NK-92 (cell line): ENCODE data around the gene HARBI1.

Experiments
- DNase-seq: peaks from one replicate; lab custom pipeline; 2025; ENCODE audit not compliant: unreplicated experiment; lab: John Stamatoyannopoulos, UW

HARBI1 gene

DNA sequence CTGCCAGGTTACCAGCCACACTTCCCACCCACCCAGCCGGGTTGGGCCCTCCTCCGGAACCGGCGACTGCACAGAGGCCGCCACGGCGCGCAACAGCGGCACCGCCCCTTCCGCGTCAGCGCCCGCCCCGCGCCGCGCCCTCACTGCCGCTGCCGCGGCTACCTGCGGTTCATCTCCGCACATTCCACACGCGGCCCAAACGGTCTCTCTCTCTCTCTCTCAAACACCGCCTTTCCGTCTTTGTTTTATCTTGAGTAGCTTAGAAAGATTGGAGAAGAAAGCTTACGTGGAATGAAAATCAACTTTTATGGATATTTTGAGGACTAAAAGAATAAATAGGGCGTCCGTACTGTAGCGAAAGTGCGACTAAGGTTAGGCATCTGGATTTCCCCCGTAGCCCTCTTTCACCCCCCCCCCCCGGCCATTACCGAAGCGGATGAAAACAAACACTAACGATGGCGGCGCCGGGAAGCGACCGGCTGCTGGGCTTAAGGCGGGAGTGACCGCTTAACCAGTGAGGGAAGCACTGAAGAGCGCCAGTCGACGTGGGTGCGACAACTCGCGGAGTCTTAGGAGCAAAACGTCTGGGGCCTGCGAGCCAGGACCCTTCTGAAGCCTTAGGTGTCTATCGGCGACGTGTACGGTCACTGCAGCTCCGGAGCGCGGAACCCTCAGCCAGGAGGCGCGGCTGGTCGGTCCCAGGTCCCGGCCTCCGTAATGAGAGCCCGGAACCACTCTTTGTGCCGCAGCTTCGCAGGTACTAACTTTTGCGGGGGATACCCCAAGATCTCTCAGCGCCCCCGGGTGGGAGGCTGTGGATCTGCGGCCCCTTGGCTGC, at the start of gene HARBI1, which contains the start of gene ATG13:
TSS of gene HARBI1 (minus strand) at position 94 of the 838 bp plus-strand sequence. CDS start 990 bp downstream, outside the sequence.
TSS of gene ATG13 (plus strand) at position 420 of the 838 bp plus-strand sequence. CDS start 26,739 bp downstream, outside the sequence.
- DNase-seq: peak; percentile 31

GRCh38 chr11:46666516-46666915, 49.5 kb upstream of the HARBI1 start:
- no peak for DNase-seq

DNA sequence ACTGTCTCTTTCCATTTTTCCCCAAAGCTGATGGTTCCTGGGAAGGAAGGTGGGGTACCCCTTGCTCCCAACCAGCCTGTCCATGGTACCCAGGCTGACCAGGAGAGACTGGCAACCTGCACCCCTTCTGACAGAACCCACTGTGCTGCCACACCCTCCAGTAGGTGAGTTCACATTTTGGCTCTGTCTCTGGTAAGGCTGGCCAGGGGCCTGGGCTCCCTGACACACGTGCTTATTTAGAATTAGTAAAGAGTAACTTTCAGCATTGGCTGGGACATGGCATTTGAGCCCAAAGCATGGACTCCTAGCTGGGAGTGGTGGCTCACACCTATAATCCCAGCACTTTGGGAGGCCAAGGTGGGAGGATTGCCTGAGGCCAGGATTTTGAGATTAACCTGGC, 48.3 kb upstream of the HARBI1 start:
- no peak for DNase-seq

GRCh38 chr11:46664612-46665011, 47.6 kb upstream of the HARBI1 start:
- no peak for DNase-seq

DNA sequence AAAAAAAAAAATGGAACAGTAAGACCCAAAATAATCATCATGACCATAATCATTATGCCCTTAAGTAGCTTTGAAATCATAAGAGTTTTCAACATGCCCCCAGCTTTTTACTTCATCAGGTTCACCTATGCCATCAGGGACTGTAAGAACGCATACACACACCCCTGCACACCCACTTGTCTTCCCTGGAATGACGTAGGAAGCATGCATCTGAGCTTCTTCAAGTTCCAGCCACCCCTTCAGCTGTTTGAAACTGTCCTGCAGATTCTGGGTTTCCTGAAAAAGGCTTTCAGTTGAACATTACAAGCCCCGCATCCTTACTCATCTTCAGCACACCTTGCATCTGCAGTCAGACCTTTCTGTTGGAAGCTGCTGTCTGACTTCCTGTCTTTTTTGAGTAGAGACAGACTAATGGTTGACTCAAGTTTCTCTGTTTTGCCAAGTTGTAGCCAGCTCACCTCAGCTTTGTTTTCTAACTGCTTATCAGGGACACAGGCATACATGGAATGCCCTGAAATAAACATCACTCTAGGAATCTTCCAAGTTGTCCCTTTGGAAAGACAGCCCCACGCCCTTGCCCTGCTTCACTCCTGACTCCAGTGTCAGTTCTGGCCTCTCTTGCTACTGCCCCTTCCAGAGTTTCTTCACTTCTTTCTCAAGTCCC, 46.4 kb upstream of the HARBI1 start:
- no peak for DNase-seq

- DNase-seq: no peak
Measured at GRCh38 chr11:46662366-46662765, 45.3 kb upstream of the HARBI1 start.

GRCh38 chr11:46661836-46662235, 44.8 kb upstream of the HARBI1 start:
- DNase-seq: no peak

DNA sequence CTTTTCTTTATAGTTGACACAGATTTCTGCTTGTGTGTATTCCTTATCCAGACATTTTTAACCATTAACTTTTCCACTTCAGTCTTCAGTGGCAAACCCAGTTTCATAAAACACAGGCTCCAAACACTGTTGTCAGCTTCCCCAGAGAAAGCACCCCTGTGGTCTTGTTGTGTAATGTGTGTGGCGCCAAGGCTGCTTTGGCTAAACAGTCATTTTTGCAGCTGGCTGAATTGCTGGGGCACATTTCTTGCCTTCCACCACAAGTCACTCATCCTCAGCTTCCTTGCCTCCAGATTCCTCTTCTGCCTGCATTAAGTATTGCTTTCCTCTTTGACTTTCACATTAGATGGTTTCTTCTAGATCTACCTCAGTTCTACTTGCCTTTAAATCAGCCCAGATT, 42.9 kb upstream of the HARBI1 start:
- DNase-seq: no peak

DNA sequence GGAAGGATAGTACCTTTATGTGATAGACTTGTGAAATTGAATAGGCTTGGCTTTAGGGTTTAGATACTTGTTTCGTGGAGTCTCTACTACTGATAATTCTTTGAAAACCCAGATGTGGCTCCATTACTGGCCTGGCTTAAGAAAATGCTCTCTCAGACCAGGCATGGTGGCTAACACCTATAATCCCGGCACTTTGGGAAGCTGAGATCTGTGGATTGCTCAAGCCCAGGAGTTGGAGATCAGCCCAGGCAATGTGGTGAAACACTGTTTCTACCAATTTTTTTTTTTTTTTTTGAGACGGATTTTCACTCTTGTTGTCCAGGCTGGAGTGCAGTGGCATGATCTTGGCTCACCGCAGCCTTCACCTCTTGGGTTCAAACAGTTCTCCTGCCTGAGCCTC, 41.2 kb upstream of the HARBI1 start:
- no peak for DNase-seq

GRCh38 chr11:46657186-46657585, 40.2 kb upstream of the HARBI1 start:
- DNase-seq: no peak

DNA sequence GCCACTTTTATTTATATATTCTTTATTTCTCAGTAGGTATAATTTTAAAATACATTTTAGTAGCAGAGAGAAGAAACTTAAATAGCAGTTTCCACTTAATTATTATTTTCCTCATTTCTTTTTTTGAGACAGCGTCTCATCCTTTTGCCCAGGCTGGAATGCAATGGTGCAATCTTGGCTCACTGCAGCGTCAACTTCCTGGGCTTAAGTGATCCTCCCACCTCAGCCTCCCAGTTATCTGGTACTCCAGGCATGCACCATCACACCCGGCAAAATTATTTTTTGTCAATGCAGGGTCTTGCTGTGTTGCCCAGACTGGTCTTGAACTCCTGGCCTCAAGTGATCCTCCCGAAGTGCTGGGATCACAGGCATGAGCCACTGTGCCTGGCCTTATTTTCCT, 38.6 kb upstream of the HARBI1 start:
- no peak for DNase-seq

DNA sequence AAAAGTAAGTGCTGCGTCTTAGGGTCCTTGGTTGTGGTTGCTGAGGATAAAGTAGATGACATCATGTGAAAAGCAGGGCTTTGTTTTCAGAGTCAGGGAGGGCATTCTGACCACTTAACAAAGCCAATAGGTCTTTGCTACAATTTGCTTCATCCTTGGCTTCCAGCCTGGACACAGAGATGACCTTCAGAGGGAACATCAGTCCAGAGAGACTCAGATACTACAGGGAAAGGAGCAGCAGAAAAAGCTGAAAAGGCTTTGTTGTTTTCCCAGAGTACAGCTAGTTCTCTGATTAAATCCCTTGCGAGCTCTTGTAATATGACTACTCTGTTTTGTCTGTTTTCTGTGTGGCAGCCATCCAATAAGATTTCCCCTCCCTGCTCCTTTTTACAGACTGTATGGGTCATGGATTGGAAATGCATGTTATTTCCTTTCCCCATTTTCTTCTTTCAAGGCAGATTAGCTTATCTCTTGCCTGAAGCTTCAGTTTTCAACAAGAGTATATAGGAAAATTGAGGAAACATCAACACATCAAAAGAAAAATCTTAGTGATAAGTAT, 32.2 kb upstream of the HARBI1 start:
- no peak for DNase-seq

- DNase-seq: no peak
Measured at GRCh38 chr11:46643986-46644385, 27.0 kb upstream of the HARBI1 start.

DNA sequence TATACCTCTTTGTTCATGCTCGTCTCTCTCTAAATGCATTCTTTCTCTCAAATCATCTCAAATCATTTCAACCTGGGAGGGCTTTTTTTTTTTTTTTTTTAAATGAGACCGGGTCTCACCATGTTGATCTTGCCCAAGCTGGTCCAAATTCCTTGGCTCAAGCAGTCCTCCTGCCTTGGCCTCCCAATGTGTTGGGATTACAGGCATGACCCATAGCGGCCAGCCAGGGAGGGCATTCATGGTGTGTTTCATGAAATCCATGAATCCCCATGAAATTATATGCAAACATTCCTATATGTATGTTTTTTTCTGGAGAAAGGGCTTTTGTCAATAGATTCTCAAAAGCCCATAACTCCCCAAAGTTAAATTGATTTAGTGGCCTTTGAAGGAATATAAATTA, 26.5 kb upstream of the HARBI1 start:
- no peak for DNase-seq

DNA sequence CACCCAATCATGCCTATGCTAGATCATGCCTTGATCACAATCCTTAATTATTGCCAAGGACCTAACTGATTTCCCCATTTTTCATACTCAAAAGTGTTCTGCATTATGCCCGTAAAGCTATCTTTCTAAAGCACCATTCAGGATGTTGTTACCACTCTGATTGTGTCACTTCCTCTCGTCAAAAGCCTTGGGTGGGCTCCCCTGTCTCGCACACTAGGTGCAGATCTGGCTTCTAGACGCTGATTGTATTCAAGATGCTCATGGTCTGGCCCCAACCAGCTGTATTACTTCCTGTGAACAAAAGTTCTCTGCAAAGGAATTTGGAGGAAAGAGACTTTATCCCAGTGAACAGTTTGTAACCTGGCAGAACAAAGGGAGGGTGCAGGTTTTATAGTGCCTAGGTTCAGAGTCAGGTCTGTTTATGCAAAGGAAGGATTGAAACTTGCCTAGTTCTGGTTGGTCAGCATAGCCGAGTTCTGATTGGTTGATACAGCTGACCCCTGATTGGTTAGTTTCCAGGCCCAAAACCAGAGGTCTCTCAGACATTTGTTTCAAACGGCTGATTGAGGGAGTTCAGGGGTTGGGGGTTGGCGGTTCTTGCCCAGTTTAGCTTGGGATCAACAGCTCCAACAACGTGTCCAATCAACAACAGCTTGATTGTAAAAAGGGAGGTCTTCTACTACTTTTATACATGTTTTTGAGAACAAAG, 25.8 kb upstream of the HARBI1 start:
- no peak for DNase-seq

GRCh38 chr11:46641639-46642038, 24.6 kb upstream of the HARBI1 start:
- DNase-seq: no peak

DNA sequence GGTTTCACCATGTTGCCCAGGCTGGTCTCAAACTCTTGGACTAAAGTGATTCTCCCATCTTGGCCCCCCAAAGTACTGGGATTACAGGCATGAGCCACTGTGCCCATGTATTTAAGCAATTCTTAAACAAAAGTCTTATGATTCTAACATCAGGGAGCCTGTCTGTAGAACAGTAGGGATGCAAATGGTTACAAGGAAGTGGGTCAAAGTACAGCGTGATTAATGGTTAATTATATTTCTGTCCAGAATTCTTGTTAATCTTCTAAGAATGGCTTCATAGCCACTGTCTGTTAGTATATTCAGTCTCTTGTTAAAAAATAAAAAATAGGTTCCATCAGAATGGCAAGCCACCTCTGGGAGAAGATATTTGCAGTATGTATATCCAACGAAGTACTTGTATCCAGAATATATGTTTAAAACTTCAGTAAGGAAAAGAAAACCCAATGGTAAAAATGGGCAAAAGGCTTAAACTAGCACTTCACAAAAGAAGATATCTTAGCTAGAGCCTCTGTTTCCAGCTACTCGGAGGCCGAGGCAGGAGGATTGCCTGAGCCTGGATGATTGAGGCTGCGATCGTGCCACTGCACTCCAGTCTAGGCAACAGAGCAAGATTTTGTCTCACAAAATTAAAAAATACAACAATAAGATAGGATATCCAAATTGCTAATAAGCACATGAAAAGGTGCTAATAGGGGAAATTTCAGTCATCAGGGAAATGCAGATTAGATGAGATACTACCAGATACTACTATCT, 23.2 kb upstream of the HARBI1 start:
- DNase-seq: no peak

- no peak for DNase-seq
Measured at GRCh38 chr11:46639197-46639839, 22.3 kb upstream of the HARBI1 start.

- DNase-seq: no peak
Measured at GRCh38 chr11:46637546-46637945, 20.5 kb upstream of the HARBI1 start.

DNA sequence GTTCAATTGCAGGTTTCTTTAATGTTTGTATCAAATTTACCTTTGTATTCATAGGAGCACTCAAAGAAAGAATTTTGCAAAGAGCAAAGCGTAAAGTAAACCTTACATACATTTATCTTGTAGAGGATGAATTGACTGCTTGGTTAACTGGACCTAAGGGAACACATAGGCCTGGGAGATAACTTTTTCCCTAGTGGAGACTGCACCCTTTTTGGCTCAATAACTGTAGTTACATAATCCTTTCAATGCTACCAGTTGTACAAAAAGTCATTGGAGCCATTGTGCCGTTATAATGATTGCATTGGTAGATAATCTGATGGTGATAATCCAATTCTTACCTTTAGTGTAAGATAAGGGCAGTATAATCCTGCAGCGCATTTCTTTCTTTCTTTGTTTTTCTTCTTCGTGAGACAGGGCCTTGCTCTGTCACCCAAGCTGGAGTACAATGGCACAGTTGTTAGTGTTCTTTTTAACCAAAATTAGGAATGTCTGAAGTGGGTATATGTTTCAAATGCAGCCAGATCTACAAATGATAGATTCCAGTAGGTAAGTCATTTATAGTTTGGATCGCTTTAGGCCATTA, 18.6 kb upstream of the HARBI1 start:
- no peak for DNase-seq
